K562 (cell line): ENCODE data around the gene IGF2R. TPM values are rescaled to one million over a fixed set of nuclear protein-coding genes. Genes with fewer than 3 reads are reported as not detected.
A peak's percentile ranks its signal among the peaks of the same experiment; 100 is the strongest.

Experiments
- ATF7 ChIP-seq: fragments of 450-650 bp; IDR thresholded peaks from 2 replicates; pipeline ENCODE4 v1.7.1; 2014; ENCODE audit warnings: mild to moderate bottlenecking, moderate library complexity
- BRF2 ChIP-seq: IDR thresholded peaks from 3 replicates; pipeline ENCODE4 v1.6.1; 2011; ENCODE audit warnings: borderline replicate concordance, mild to moderate bottlenecking; ENCODE audit not compliant: insufficient read length, insufficient read depth
- GATAD2A ChIP-seq: fragments of 450-650 bp; IDR thresholded peaks from 2 replicates; pipeline ENCODE4 v1.6.1; 2017
- IFI16 ChIP-seq: fragments of 250-450 bp; sonication (Bioruptor Pico); IDR thresholded peaks from 2 replicates; pipeline ENCODE4 v2.1.2; 2022; ENCODE audit warnings: mild to moderate bottlenecking, inconsistent platforms
- ILF3 ChIP-seq: fragments of 450-650 bp; IDR thresholded peaks from 2 replicates; pipeline ENCODE4 v1.6.1; 2018; ENCODE audit warnings: antibody characterized with exemption, mild to moderate bottlenecking, moderate library complexity, borderline replicate concordance
- JUN ChIP-seq, 2 experiments: sonication (generic) in 1 of 2; formaldehyde crosslinking in 1 of 2; IDR thresholded peaks; 2 replicates each; pipeline versions ENCODE4 v1.6.1 to v1.8.0; 2012 to 2022; ENCODE audit warnings: borderline replicate concordance in 2 of 2, mild to moderate bottlenecking in 2 of 2, improper control_type of control experiment in 1 of 2, low read depth in 1 of 2, low read length in 1 of 2, missing genetic modification reagents in 1 of 2
- KHSRP ChIP-seq: fragments of 450-650 bp; IDR thresholded peaks from 2 replicates; pipeline ENCODE4 v1.6.1; 2017
- KLF6 ChIP-seq: fragments of 250-450 bp; sonication (Bioruptor Pico); IDR thresholded peaks from 2 replicates; pipeline ENCODE4 v1.4.0; 2020; ENCODE audit warnings: mild to moderate bottlenecking, moderate library complexity, borderline replicate concordance
- LARP7 ChIP-seq: fragments of 450-650 bp; IDR thresholded peaks from 2 replicates; pipeline ENCODE4 v1.6.1; 2016
- MAFF ChIP-seq: IDR thresholded peaks from 2 replicates; pipeline ENCODE4 v1.6.1; 2012; ENCODE audit warnings: low read length, improper control_type of control experiment
- RBM39 ChIP-seq: fragments of 200-400 bp; formaldehyde crosslinking; optimal IDR thresholded peaks from 2 replicates; pipeline ENCODE3; 2018; ENCODE audit warnings: low read depth, low read length
- RREB1 ChIP-seq: fragments of 250-450 bp; sonication (Bioruptor Pico); IDR thresholded peaks from 2 replicates; pipeline ENCODE4 v1.4.0; 2020
- SMAD2 ChIP-seq: fragments of 150-350 bp; IDR thresholded peaks from 2 replicates; pipeline ENCODE4 v1.6.1; 2014; ENCODE audit warnings: low read depth, mild to moderate bottlenecking, low read length
- ZBTB1 ChIP-seq: sonication (generic); formaldehyde crosslinking; IDR thresholded peaks from 2 replicates; pipeline ENCODE4 v1.8.1; 2023; ENCODE audit warnings: missing genetic modification reagents, low read depth, mild to moderate bottlenecking, borderline replicate concordance
- ZBTB9 ChIP-seq: fragments of 450-650 bp; formaldehyde crosslinking; IDR thresholded peaks from 2 replicates; pipeline ENCODE4 v1.4.0; 2020; ENCODE audit warnings: mild to moderate bottlenecking, moderate library complexity
- ZFP36 ChIP-seq: fragments of 150-350 bp; IDR thresholded peaks from 2 replicates; pipeline ENCODE4 v1.6.1; 2018; ENCODE audit warnings: low read length, low read depth; ENCODE audit not compliant: partially characterized antibody
- ZNF282 ChIP-seq: sonication (generic); formaldehyde crosslinking; IDR thresholded peaks from 2 replicates; pipeline ENCODE4 v1.8.1; 2023; ENCODE audit warnings: missing genetic modification reagents
- polyA plus RNA-seq, 8 experiments: library from polyadenylated mRNA; depleted of rRNA in 4 of 8; stranded (reverse) in 5 of 8; unstranded in 3 of 8; fragments of >200 nt; fragmentation: Nextera tagmentation in 2 of 8; fragmentation: Illumina TruSeq in 1 of 8; extraction: Ambion mirVana in 2 of 8; extraction: Trizol in 1 of 8; gene quantifications; 2 replicates each; pipeline versions ENCODE4 v1.2.1 to v1.2.3, GENCODE V29; 2011 to 2014; ENCODE audit warnings: inconsistent platforms in 1 of 8, missing spikeins in 1 of 8
- total RNA-seq, 7 experiments: library from RNA; depleted of rRNA in 6 of 7; stranded (reverse); fragments of >200 nt in 6 of 7; fragmentation: Illumina TruSeq in 2 of 7; extraction: Trizol in 2 of 7; gene quantifications; 2 replicates each; pipeline versions ENCODE4 v1.2.1 to v1.2.3, GENCODE V29; 2011 to 2021; ENCODE audit warnings: low replicate concordance in 1 of 7
- TF ChIP-seq, protein P1 (sequence below): sonication (generic); formaldehyde crosslinking; IDR thresholded peaks from 2 replicates; pipeline ENCODE4 v1.8.0; 2022; ENCODE audit warnings: missing genetic modification reagents, mild to moderate bottlenecking, borderline replicate concordance

IGF2R gene
- total and polyA plus RNA-seq, 9 of the 15 experiments (the other 6 are each of a cell fraction or from before 2014, with no cell fraction given): 3.5 to 92.3 (median 34.5) TPM

DNA sequence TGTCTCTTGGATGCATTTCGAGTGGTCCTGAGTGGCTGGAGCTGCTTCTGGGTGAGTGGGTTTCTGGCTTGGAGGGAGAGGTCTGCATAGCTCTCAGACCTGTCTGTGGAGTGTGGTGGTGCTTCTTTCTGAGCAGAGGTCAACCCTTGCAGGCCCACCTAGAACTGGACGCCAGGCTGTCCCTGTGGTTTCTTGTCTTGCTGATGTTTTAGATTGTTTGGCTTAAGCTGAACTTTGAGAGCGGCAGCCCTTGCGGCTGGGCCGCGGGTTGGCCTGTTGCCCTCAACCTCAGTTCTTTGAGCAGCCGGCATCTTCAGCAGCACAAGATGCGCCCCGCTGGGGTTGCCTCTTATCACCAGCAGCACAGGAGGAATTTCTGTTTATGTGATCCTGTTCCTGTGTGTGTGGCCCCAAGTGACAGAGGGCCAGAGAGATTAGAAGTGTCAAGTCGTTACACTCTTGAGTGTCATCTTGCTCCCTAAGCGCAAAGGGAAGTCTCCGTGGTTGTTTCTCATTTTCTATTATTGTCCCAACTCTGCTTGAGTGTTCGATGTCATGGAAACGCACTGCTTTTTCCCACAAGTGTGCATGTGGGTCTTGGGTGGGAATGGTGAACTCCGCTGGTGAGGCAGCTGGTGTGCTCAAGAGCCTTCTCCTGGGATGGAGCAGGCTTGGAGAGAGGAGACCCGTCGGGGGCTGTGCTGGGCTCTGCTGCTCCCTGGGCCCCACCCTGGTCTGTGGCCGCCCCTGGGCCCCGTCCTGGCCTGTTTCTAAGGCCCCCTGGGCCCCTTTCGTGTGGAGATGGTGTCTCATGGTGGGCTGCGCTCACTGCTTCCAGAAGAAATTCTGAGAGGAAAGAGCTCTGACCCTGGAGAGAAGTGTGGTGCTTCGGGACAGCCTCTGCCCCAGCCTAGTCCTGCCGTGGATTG, 132.7 kb downstream of the IGF2R start (continued):
- TF ChIP-seq MAFF (no peak), LARP7 (no peak), ATF7 (peak; percentile 84), ZFP36 (no peak), GATAD2A (no peak), ILF3 (0 out of 2 replicates have a peak, but pooled peaks have one; percentile 34), BRF2 (no peak), RREB1 (CRISPR knock-in tag) (0 out of 2 replicates have a peak, but pooled peaks have one; percentile 13), JUN (IDR thresholded peaks at IDR 0.05; ENCODE audit: borderline replicate concordance, low read depth, low read length) (peak; percentile 61; the same call in 1 of the 2 replicates), JUN (CRISPR knock-in tag; IDR thresholded peaks at IDR 0.05; ENCODE audit: borderline replicate concordance) (no peak), KLF6 (CRISPR knock-in tag) (no peak; the same call in 1 of the 2 replicates), SMAD2 (no peak), KHSRP (peak; percentile 84), ZBTB9 (CRISPR knock-in tag) (no peak), ZNF282 (CRISPR knock-in tag) (no peak), ZBTB1 (peak; percentile 99), RBM39 (no peak), IFI16 (CRISPR knock-in tag) (no peak)
- TF ChIP-seq, protein P1, sequence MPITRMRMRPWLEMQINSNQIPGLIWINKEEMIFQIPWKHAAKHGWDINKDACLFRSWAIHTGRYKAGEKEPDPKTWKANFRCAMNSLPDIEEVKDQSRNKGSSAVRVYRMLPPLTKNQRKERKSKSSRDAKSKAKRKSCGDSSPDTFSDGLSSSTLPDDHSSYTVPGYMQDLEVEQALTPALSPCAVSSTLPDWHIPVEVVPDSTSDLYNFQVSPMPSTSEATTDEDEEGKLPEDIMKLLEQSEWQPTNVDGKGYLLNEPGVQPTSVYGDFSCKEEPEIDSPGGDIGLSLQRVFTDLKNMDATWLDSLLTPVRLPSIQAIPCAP (CRISPR knock-in tag): no peak
